Mesendoderm (in vitro differentiated cells): Measurements from ENCODE around the gene RENBP.

Source experiments
- DNase-seq: peaks from one replicate; pipeline ENCODE4 v3.0.0; 2013
- H2AK5ac ChIP-seq: 2 replicates; pipeline ENCODE4 v1.6.1; 2013; ENCODE audit warnings: low read length, inconsistent platforms
- H2BK120ac ChIP-seq: 2 replicates; pipeline ENCODE4 v1.6.1; 2013; ENCODE audit warnings: low read depth, mild to moderate bottlenecking, low read length, moderate library complexity, mixed read lengths
- H2BK15ac ChIP-seq: replicated peaks from 2 replicates; pipeline ENCODE4 v1.6.1; 2013; ENCODE audit warnings: low read depth, mild to moderate bottlenecking, moderate library complexity
- H2BK5ac ChIP-seq: 2 replicates; pipeline ENCODE4 v1.6.1; 2013; ENCODE audit warnings: low read length, inconsistent platforms
- H3K18ac ChIP-seq: 2 replicates; pipeline ENCODE4 v1.6.1; 2013; ENCODE audit warnings: mild to moderate bottlenecking, low read length, mixed read lengths
- H3K23ac ChIP-seq: one replicate; pipeline ENCODE4 v1.6.1; 2013; ENCODE audit warnings: low read length
- H3K27ac ChIP-seq: 2 replicates; pipeline ENCODE4 v1.5.1; 2013; ENCODE audit warnings: low read depth, mild to moderate bottlenecking, inconsistent platforms, low read length, moderate library complexity
- H3K27me3 ChIP-seq: 2 replicates; pipeline ENCODE4 v1.6.1; 2013; ENCODE audit warnings: low read length, control low read depth, mild to moderate bottlenecking, inconsistent platforms; ENCODE audit not compliant: insufficient read depth, poor library complexity
- H3K36me3 ChIP-seq: 2 replicates; pipeline ENCODE4 v1.6.1; 2013; ENCODE audit warnings: low read length, inconsistent platforms; ENCODE audit not compliant: control insufficient read depth, insufficient read depth
- H3K4ac ChIP-seq: one replicate; pipeline ENCODE4 v1.6.1; 2013; ENCODE audit warnings: low read depth, mild to moderate bottlenecking, low read length, moderate library complexity
- H3K4me1 ChIP-seq: 2 replicates; pipeline ENCODE4 v1.6.1; 2013; ENCODE audit warnings: low read depth, low read length, inconsistent platforms; ENCODE audit not compliant: control insufficient read depth
- H3K4me2 ChIP-seq: 2 replicates; pipeline ENCODE4 v1.6.1; 2013; ENCODE audit warnings: low read length
- H3K4me3 ChIP-seq: 2 replicates; pipeline ENCODE4 v1.5.1; 2013; ENCODE audit warnings: mild to moderate bottlenecking, low read length
- H3K56ac ChIP-seq: one replicate; pipeline ENCODE4 v1.6.1; 2013; ENCODE audit warnings: low read length
- H3K79me1 ChIP-seq: 2 replicates; pipeline ENCODE4 v1.6.1; 2013; ENCODE audit warnings: low read length, inconsistent platforms
- H3K79me2 ChIP-seq: 2 replicates; pipeline ENCODE4 v1.6.1; 2013; ENCODE audit warnings: mild to moderate bottlenecking, low read length; ENCODE audit not compliant: control insufficient read depth, insufficient read depth
- H3K9ac ChIP-seq: 2 replicates; pipeline ENCODE4 v1.6.1; 2013; ENCODE audit warnings: low read length, inconsistent platforms
- H4K5ac ChIP-seq: one replicate; pipeline ENCODE4 v1.6.1; 2013; ENCODE audit warnings: low read length
- H4K8ac ChIP-seq: one replicate; pipeline ENCODE4 v1.6.1; 2013; ENCODE audit warnings: low read depth, mild to moderate bottlenecking, control low read depth, low read length, moderate library complexity
- whole genome bisulfite sequencing: extraction: QIAGEN DNeasy Blood & Tissue Kit; methylation state at CpG from one replicate; pipeline ENCODE4 v1.1.7; 2013; ENCODE audit warnings: low lambda C conversion rate, missing lambda C conversion rate; ENCODE audit not compliant: insufficient coverage; ENCODE audit errors: extremely low coverage; 5-methylcytosine and 5-hydroxymethylcytosine counted together

Gene RENBP

DNA sequence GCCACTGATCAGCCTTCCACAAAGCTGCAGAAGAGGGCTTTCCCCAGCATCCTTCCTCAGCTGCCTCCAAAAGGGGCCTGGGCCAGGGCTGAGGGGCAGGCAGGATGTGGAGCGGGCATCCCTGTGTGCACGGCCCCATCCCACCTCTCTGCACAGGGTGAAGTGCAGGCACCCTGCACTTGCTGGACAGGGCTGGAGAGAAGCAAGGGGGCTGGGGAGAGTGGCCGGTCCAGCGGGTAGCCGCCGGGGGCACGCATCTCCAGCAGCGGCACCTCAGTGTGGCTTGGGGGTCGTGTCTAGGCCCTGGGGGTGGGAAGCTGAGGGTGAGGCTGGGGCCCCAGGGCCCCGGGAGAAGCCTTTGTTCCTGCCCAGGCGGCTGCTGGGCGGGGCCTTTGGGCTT, 37.0 kb downstream of the RENBP start:
- no peak overlapping the region for H2BK5ac ChIP-seq
- H4K8ac ChIP-seq = no peak overlapping the region
- no peaks in the 10 kb centered on the region for H3K79me1 ChIP-seq
- no peak overlapping the region for H3K18ac ChIP-seq
- no peak overlapping the region for H3K56ac ChIP-seq
- H2BK120ac ChIP-seq = no peak overlapping the region
- no CpG with 5 or more reads among the region's 12 CpGs for WGBS
- no peaks in the 10 kb centered on the region for H3K79me2 ChIP-seq
- no peak overlapping the region for H3K23ac ChIP-seq
- no peak overlapping the region for H3K27ac ChIP-seq
- no peak overlapping the region for H2AK5ac ChIP-seq
- no peak overlapping the region for H3K4ac ChIP-seq
- no peak overlapping the region for H3K4me2 ChIP-seq
- no peak overlapping the region for H3K4me3 ChIP-seq
- DNase-seq = no peak
- H3K36me3 ChIP-seq = no peaks in the 10 kb centered on the region
- no peak overlapping the region for H3K9ac ChIP-seq
- no peak overlapping the region for H4K5ac ChIP-seq
- no peaks in the 10 kb centered on the region for H3K4me1 ChIP-seq
- no peak overlapping the region for H2BK15ac ChIP-seq
- H3K27me3 ChIP-seq = no peaks in the 10 kb centered on the region

DNA sequence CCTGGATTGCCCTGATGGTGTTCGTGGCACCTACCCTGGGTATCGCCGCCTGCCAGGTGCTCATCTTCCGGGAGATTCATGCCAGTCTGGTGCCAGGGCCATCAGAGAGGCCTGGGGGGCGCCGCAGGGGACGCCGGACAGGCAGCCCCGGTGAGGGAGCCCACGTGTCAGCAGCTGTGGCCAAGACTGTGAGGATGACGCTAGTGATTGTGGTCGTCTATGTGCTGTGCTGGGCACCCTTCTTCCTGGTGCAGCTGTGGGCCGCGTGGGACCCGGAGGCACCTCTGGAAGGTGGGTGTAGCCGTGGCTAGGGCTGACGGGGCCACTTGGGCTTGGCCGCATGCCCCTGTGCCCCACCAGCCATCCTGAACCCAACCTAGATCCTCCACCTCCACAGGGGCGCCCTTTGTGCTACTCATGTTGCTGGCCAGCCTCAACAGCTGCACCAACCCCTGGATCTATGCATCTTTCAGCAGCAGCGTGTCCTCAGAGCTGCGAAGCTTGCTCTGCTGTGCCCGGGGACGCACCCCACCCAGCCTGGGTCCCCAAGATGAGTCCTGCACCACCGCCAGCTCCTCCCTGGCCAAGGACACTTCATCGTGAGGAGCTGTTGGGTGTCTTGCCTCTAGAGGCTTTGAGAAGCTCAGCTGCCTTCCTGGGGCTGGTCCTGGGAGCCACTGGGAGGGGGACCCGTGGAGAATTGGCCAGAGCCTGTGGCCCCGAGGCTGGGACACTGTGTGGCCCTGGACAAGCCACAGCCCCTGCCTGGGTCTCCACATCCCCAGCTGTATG, 38.1 kb downstream of the RENBP start:
- Histone ChIP-seq H3K27me3 (no peaks in the 10 kb centered on the region), H3K4me2 (no peak overlapping the region)
- no CpG with 5 or more reads among the region's 27 CpGs for WGBS

DNA sequence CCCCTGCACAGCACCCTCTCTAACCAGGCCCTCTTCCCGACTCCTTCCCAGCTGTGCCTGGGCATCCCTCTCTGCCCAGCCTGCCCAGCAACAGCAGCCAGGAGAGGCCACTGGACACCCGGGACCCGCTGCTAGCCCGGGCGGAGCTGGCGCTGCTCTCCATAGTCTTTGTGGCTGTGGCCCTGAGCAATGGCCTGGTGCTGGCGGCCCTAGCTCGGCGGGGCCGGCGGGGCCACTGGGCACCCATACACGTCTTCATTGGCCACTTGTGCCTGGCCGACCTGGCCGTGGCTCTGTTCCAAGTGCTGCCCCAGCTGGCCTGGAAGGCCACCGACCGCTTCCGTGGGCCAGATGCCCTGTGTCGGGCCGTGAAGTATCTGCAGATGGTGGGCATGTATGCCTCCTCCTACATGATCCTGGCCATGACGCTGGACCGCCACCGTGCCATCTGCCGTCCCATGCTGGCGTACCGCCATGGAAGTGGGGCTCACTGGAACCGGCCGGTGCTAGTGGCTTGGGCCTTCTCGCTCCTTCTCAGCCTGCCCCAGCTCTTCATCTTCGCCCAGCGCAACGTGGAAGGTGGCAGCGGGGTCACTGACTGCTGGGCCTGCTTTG, 38.9 kb downstream of the RENBP start:
- Histone ChIP-seq H3K4me3 (no peak overlapping the region), H2BK120ac (no peak overlapping the region), H2BK5ac (no peak overlapping the region), H4K8ac (no peak overlapping the region), H3K27ac (no peak overlapping the region), H3K18ac (no peak overlapping the region), H2BK15ac (no peak overlapping the region), H2AK5ac (no peak overlapping the region), H3K4me2 (no peak overlapping the region), H3K79me2 (no peaks in the 10 kb centered on the region), H3K4ac (no peak overlapping the region), H3K27me3 (no peaks in the 10 kb centered on the region), H3K9ac (no peak overlapping the region), H3K23ac (no peak overlapping the region), H3K4me1 (no peaks in the 10 kb centered on the region), H3K79me1 (no peaks in the 10 kb centered on the region), H3K36me3 (no peaks in the 10 kb centered on the region), H3K56ac (no peak overlapping the region), H4K5ac (no peak overlapping the region)
- no peak for DNase-seq
- WGBS = no CpG with 5 or more reads among the region's 32 CpGs

More for the DNA sequence above, 38.1 kb downstream of the RENBP start:
- no peak overlapping the region for H3K9ac ChIP-seq
- H3K79me2 ChIP-seq = no peaks in the 10 kb centered on the region
- no peaks in the 10 kb centered on the region for H3K36me3 ChIP-seq
- H3K4me1 ChIP-seq = no peaks in the 10 kb centered on the region
- no peak overlapping the region for H3K27ac ChIP-seq
- H3K18ac ChIP-seq = no peak overlapping the region
- no peak overlapping the region for H3K4me3 ChIP-seq
- no peak overlapping the region for H3K56ac ChIP-seq
- DNase-seq = no peak
- no peak overlapping the region for H4K8ac ChIP-seq
- no peak overlapping the region for H4K5ac ChIP-seq
- no peak overlapping the region for H2BK5ac ChIP-seq
- no peak overlapping the region for H3K4ac ChIP-seq
- no peak overlapping the region for H2BK15ac ChIP-seq
- no peak overlapping the region for H2AK5ac ChIP-seq
- H3K23ac ChIP-seq = no peak overlapping the region
- no peak overlapping the region for H2BK120ac ChIP-seq
- no peaks in the 10 kb centered on the region for H3K79me1 ChIP-seq

DNA sequence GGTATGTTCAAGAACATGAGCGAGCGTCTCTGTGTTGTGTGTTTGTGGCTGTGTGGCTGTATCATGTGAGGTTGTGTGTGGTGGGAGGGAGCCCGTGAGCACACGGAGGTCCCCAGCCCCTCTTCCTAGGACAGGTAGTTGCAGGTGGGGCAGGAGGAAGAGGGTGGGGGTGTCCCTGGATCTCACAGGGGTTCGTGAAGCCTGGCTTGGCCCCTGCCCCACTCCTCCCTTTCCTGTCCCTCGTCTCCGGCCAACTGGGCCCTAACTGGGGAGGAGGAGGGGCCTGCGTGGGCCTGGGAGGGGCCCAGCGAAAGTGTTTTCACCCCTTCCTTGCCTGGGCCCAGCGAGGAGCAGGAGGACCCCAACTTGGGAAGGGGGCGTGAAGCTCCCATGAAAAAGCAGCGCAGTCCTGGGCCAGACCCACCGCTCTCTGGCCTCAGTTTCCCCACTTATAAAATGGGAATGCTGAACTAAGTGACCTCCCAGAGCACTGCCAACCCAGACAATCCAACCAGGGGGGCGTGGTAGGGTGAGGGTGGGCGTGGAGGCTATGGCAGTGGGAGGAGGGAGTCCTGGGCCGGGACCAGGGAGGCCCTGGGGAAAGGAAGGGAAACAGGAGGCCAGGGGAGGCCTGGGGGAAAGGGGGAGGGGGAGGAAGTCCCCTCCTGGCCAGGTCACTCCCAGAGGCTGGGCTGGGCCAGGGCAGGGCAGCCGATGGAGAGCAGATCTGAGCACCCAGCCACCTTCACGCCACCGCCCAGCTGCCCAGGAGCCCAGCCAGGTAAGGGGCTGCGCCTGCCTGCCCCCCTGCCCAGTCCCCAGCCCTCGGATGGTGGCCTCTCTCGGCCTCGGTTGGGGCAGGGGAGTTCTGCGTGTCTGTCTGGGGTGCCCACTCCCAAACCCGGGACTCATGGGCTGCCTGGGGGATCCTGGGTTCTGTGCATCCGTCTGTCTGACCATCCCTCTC, 40.2 kb downstream of the RENBP start, which contains the start of gene AVPR2:
AVPR2 (plus strand) TSS at position 683 of the 967 bp plus-strand sequence. CDS start 473 bp downstream, outside the sequence.
- Histone ChIP-seq H3K79me2 (no peaks in the 10 kb centered on the region), H3K23ac (no peak within 1 kb of the TSS), H3K9ac (no peak within 1 kb of the TSS), H3K79me1 (no peaks in the 10 kb centered on the region), H3K4me1 (no peaks in the 10 kb centered on the region), H2BK120ac (no peak within 1 kb of the TSS), H4K5ac (no peak within 1 kb of the TSS), H3K36me3 (no peaks in the 10 kb centered on the region), H3K4ac (no peak within 1 kb of the TSS), H2BK5ac (no peak within 1 kb of the TSS), H4K8ac (no peak within 1 kb of the TSS), H3K4me3 (no peak within 1 kb of the TSS), H3K56ac (peak within 1 kb of the TSS; percentile 67), H3K18ac (no peak within 1 kb of the TSS), H3K4me2 (no peak within 1 kb of the TSS), H3K27me3 (no peaks in the 10 kb centered on the region), H2BK15ac (no peak within 1 kb of the TSS), H2AK5ac (no peak within 1 kb of the TSS), H3K27ac (no peak within 1 kb of the TSS)
- WGBS = no CpG with 5 or more reads among the region's 26 CpGs
- no peak for DNase-seq

DNA sequence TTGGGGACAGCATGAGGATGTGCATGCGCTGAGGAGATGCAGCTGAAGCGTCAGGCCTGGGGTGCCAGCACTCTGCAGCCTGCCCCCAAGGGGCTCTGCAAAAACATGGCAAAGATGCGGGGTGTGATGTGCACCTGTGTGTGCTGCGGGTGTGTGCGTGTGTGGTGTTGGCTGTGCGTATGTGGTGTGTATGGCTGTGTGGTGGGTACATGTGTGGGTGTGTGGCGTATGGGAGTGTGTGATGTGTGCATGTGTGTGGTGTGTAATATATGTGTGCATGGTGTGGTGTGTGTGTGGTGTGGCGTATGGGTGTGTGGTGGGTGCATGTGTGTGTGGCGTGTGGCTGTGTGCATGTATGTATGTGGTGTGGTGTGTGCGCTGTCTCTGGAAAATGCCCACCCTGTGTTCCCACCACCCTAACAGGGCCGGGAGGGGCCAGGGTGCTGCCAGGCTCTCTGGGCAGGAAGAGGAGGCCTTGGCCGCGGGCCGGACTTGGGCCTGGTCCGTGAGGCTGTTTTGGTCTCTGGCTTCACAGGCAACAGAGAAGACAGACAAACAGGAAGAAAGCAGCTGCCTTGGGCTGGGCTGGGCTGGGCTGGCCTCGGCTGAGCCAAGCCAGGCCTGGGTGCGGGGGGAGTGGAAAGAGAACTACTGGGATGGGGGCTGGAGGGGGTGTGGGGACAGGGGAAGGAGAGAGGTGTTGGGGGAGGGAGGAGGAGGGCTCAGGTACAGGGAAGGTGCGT, 41.0 kb downstream of the RENBP start:
- Histone ChIP-seq H3K4me3 (no peak overlapping the region), H3K56ac (peak overlapping the region; percentile 67), H3K9ac (no peak overlapping the region), H2BK5ac (no peak overlapping the region), H3K79me1 (no peaks in the 10 kb centered on the region), H3K4me1 (no peaks in the 10 kb centered on the region), H2BK120ac (no peak overlapping the region), H3K27ac (no peak overlapping the region), H2BK15ac (no peak overlapping the region), H3K36me3 (no peaks in the 10 kb centered on the region), H2AK5ac (no peak overlapping the region), H3K18ac (no peak overlapping the region), H3K27me3 (no peaks in the 10 kb centered on the region), H3K4ac (no peak overlapping the region), H3K4me2 (no peak overlapping the region), H3K79me2 (no peaks in the 10 kb centered on the region), H4K8ac (no peak overlapping the region), H3K23ac (no peak overlapping the region), H4K5ac (no peak overlapping the region)
- no peak for DNase-seq
- no CpG with 5 or more reads among the region's 18 CpGs for WGBS
